ENCODE measurements around the gene RFX7. TPM values are rescaled to one million over a fixed set of nuclear protein-coding genes. Genes with fewer than 3 reads are reported as not detected.

The RFX7 gene
- total RNA-seq, 1 experiment from 2014 or later: 18.1 TPM

GRCh38 chr15:56192659-56193442 is 50.8 kb downstream of the RFX7 start:
- DNase-seq (ENCODE audit: low read depth, low spot score) (no peak), ATAC-seq (no peak)
- Histone ChIP-seq H3K79me2 (ENCODE audit: insufficient read depth, low read length) (peaks cover 34% of the 10 kb centered on the region), H3K36me3 (ENCODE audit: control insufficient read depth in 1 of 2, insufficient read depth in 2 of 2, low read length in 2 of 2) (no peaks in the 10 kb centered on the region), H4K20me1 (ENCODE audit: insufficient read depth) (0 out of 2 replicates have a peak, but pooled peaks cover 2% of the 10 kb centered on the region), H3K9me3 (ENCODE audit: control insufficient read depth in 1 of 2, insufficient read depth in 1 of 2, low read depth in 1 of 2, low read length in 2 of 2) (no peaks in the 10 kb centered on the region), H3K27me3 (ENCODE audit: insufficient read depth, low read length) (no peaks in the 10 kb centered on the region), H3K27ac (ENCODE audit: low read depth, low read length) (no peak overlapping the region), H2AFZ (ENCODE audit: low read depth, low read length, poor library complexity, severe bottlenecking) (no peak overlapping the region), H3K4me2 (ENCODE audit: low read length) (no peak overlapping the region), H3K9me2 (ENCODE audit: insufficient read depth) (no peaks in the 10 kb centered on the region), H3K9ac (ENCODE audit: low read length) (no peak overlapping the region), H3K4me1 (ENCODE audit: control insufficient read depth in 1 of 2, insufficient read depth in 2 of 2, low read length in 2 of 2) (no peaks in the 10 kb centered on the region), H3K4me3 (replicated peaks in 1 of 2; ENCODE audit: low read depth in 1 of 2, low read length in 2 of 2) (no peak overlapping the region)
- intact Hi-C loops (cut with micrococcal nuclease): no loop called here
- ChIA-PET RAD21 (ENCODE audit: low non-redundant PET in 1 of 2, low total read pairs in 2 of 2, uncharacterized antibody in 2 of 2, unreplicated experiment in 2 of 2) (no interaction called here), POLR2A (no interaction called here), CTCF (no interaction called here)
- no TSS peak for BruUV-seq (replicated peaks)
- TF ChIP-seq ZFX (IDR thresholded peaks at IDR 0.05) (no peak), CTCF (IDR thresholded peaks at IDR 0.05 in 2 of 3, conservative IDR thresholded peaks at IDR 0.05 in 1 of 3; ENCODE audit: borderline replicate concordance in 1 of 3, insufficient read depth in 1 of 3, low read depth in 2 of 3, low read length in 2 of 3) (no peak), SP1 (IDR thresholded peaks at IDR 0.05; ENCODE audit: low read depth) (no peak), REST (IDR thresholded peaks at IDR 0.05; ENCODE audit: low read depth) (no peak), FOSL1 (IDR thresholded peaks at IDR 0.05; ENCODE audit: low read depth) (no peak), EZH2phosphoT487 (IDR thresholded peaks at IDR 0.05; ENCODE audit: borderline replicate concordance) (no peak), EGR1 (IDR thresholded peaks at IDR 0.05; ENCODE audit: low read depth) (no peak), EZH2 (IDR thresholded peaks at IDR 0.05) (no peak), YY1 (IDR thresholded peaks at IDR 0.05; ENCODE audit: extremely low read depth, insufficient replicate concordance, low read depth, low read length) (no peak), SIN3A (IDR thresholded peaks at IDR 0.05; ENCODE audit: low read depth) (no peak), POLR2A (IDR thresholded peaks at IDR 0.05; ENCODE audit: borderline replicate concordance, extremely low read depth, insufficient read depth, insufficient read length) (no peak)
